Measurements from ENCODE around the gene EML1.
A peak's percentile ranks its signal among the peaks of the same experiment; 100 is the strongest.

Gene EML1

DNA sequence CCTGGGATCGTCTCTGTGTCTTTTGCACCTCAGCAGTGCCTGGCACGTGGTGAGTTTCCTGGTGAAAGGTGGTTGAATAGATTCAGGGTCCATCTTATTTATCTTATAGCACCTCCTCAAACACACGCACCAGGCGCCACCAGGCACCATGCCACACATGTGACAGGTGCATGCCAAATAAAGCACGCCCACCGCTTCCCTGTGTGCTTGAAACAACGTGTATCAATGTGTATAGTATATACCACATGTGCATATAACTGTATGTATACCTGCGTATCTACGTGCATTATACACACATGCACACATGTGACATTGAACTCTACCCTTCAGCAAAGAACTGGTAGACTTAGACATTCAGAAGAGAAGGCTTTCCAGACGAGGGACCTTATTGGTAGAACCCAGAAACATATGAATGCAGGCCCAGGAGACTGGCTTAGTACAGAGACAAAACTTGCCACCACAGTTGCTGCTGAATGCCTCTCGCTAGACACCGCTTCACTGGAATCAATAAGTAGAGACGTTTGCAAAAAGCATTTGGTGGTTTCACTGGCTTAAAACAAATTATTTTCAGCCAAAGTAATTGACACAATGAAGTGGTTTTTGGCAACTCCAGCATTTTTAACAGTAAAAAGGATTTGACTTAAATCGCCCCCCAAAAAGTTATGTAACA, 10.0 kb downstream of the EML1 start:
- no peak overlapping the region for H3K27ac ChIP-seq (ENCODE audit: low read depth, low read length)
- H3K9me3 ChIP-seq (ENCODE audit: control insufficient read depth in 5 of 5, low read length in 5 of 5), result no peaks in the 10 kb centered on the region
- H3K36me3 ChIP-seq (ENCODE audit: control insufficient read depth in 5 of 5, insufficient read depth in 5 of 5, low read length in 5 of 5), result no peaks in the 10 kb centered on the region
- H3K4me1 ChIP-seq (ENCODE audit: control insufficient read depth in 5 of 5, insufficient read depth in 5 of 5, low read length in 5 of 5), result peaks cover 0 to 14% (median 6%) of the 10 kb centered on the region in 5 donors
- H3K27me3 ChIP-seq (ENCODE audit: control insufficient read depth in 5 of 5, insufficient read depth in 4 of 5, low read length in 5 of 5), result no peaks in the 10 kb centered on the region
- H3K9ac ChIP-seq (ENCODE audit: low read length in 5 of 5), result no peak overlapping the region
- no peak overlapping the region for H3K4me3 ChIP-seq (ENCODE audit: low read depth in 1 of 5, low read length in 5 of 5)

DNA sequence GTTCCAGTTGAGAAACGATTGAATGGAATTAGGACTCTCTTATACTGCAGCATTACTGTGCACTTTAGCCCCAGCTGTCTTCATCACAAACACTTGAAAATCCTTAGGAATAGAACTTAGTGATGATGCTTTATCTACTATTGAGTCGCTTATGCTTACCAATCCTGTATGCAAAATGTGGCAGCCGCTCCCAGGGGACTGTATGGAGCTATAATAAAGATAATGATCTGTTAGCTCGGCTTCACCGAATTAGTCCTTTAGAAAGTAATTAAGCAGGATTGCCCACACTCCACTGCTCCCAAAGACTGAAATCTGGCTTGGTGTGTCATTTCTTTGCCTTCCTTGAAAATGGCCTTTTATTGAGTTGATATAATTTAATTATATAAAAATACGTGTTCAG, 10.6 kb downstream of the EML1 start:
- no peak overlapping the region for H3K4me3 ChIP-seq (ENCODE audit: low read depth in 1 of 5, low read length in 5 of 5)
- no peaks in the 10 kb centered on the region for H3K27me3 ChIP-seq (ENCODE audit: control insufficient read depth in 5 of 5, insufficient read depth in 4 of 5, low read length in 5 of 5)
- H3K27ac ChIP-seq (ENCODE audit: low read depth, low read length), result no peak overlapping the region
- H3K9ac ChIP-seq (ENCODE audit: low read length in 5 of 5), result no peak overlapping the region
- H3K4me1 ChIP-seq (ENCODE audit: control insufficient read depth in 5 of 5, insufficient read depth in 5 of 5, low read length in 5 of 5), result peaks cover 1 to 17% (median 9%) of the 10 kb centered on the region in 5 donors
- no peaks in the 10 kb centered on the region for H3K36me3 ChIP-seq (ENCODE audit: control insufficient read depth in 5 of 5, insufficient read depth in 5 of 5, low read length in 5 of 5)
- H3K9me3 ChIP-seq (ENCODE audit: control insufficient read depth in 5 of 5, low read length in 5 of 5), result no peaks in the 10 kb centered on the region

DNA sequence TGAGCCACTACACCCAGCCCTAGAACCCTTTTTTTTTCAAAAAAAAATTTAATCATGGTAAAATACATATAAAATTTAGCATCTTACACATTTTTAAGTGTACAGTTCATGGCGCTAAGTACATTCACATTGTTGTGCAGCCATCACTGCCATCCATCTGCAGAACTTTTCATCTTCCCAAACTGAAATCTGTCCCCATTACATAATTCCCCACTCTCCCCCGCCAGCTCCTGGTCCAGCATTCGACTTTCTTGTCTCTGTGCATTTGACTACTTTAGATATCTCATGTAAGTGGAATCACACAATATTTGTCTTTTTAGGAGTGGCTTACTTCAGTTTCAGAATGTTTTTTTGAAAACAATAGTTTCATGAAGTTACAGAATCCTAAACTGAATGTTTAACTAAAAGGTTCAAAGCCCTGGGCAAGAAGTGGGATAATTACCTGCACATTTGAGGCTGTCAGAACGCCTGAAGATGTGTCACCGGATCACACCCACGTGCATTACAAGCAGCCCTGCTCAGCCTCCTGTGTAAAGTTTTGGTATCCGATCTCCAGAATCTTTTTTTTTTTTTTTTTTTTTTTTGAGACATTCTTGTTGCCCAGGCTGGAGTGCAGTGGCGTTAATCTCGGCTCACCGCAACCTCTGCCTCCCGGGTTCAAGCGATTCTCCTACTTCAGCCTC, 12.7 kb downstream of the EML1 start:
- peaks cover 4 to 33% (median 25%) of the 10 kb centered on the region in 5 donors for H3K4me1 ChIP-seq (ENCODE audit: control insufficient read depth in 5 of 5, insufficient read depth in 5 of 5, low read length in 5 of 5)
- H3K9ac ChIP-seq (ENCODE audit: low read length in 5 of 5), result no peak overlapping the region
- no peaks in the 10 kb centered on the region for H3K27me3 ChIP-seq (ENCODE audit: control insufficient read depth in 5 of 5, insufficient read depth in 4 of 5, low read length in 5 of 5)
- H3K36me3 ChIP-seq (ENCODE audit: control insufficient read depth in 5 of 5, insufficient read depth in 5 of 5, low read length in 5 of 5), result no peaks in the 10 kb centered on the region
- H3K27ac ChIP-seq (ENCODE audit: low read depth, low read length), result no peak overlapping the region
- H3K9me3 ChIP-seq (ENCODE audit: control insufficient read depth in 5 of 5, low read length in 5 of 5), result no peaks in the 10 kb centered on the region
- no peak overlapping the region for H3K4me3 ChIP-seq (ENCODE audit: low read depth in 1 of 5, low read length in 5 of 5)

DNA sequence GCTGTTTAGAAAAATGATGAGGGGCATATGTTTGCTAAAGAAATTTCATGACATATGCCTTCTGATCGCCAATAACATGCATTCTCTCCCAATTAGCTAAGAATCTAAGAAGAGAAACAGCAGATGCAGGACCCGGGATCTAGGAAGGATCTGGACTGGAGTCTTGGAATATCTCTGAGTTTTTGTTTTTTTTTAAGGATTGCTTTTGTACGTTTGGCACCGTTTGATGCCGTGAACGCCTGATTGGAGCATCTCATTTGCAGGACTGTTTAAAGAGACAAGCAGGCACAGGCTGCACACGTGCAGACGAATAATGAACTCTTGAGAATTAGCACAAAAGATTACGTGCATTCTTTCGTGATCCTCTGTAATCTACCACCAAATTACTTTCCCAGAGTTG, 13.6 kb downstream of the EML1 start:
- Histone ChIP-seq H3K27me3 (ENCODE audit: control insufficient read depth in 5 of 5, insufficient read depth in 4 of 5, low read length in 5 of 5) (no peaks in the 10 kb centered on the region), H3K36me3 (ENCODE audit: control insufficient read depth in 5 of 5, insufficient read depth in 5 of 5, low read length in 5 of 5) (no peaks in the 10 kb centered on the region), H3K27ac (ENCODE audit: low read depth, low read length) (no peak overlapping the region), H3K4me1 (ENCODE audit: control insufficient read depth in 5 of 5, insufficient read depth in 5 of 5, low read length in 5 of 5) (peaks cover 4 to 33% (median 25%) of the 10 kb centered on the region in 5 donors), H3K9me3 (ENCODE audit: control insufficient read depth in 5 of 5, low read length in 5 of 5) (no peaks in the 10 kb centered on the region), H3K9ac (ENCODE audit: low read length in 5 of 5) (no peak overlapping the region), H3K4me3 (ENCODE audit: low read depth in 1 of 5, low read length in 5 of 5) (no peak overlapping the region)

DNA sequence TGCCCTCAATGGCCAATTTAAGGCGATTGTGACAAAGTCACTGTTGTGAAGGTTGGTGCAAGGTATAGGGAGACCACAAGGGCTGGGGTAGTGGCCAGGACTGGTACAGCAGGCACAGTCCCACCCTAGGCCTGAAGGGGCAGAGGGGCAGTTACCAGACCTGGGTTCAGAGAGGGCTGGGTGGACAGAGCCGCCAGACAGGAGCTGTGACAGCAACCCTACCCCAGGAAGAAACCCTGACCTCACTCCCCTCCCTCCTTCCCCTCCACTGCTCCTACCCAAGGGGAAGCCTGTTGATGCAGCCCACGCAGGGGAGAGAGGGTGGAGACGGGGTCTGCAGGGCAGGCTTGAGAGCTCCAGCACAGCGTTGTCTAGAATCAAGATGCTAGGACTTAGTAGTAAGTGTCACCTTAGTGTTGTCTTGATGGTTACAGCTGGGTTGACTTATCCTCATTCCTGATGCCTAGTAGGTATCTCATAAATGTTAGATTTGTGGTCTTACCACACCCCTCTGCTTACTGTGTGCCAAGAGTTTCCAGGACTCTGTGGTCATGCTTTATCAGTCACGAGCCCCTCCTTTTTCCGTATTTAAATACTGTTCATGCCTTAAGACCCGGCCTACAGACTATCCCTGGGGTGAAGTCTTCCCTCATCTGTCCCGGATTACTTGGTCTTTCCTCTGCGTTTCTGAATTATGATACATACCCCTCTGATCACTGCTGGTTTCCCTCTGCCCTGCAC, 14.4 kb downstream of the EML1 start:
- H3K9me3 ChIP-seq (ENCODE audit: control insufficient read depth in 5 of 5, low read length in 5 of 5), result no peaks in the 10 kb centered on the region
- H3K36me3 ChIP-seq (ENCODE audit: control insufficient read depth in 5 of 5, insufficient read depth in 5 of 5, low read length in 5 of 5), result no peaks in the 10 kb centered on the region
- H3K27me3 ChIP-seq (ENCODE audit: control insufficient read depth in 5 of 5, insufficient read depth in 4 of 5, low read length in 5 of 5), result no peaks in the 10 kb centered on the region
- no peak overlapping the region for H3K9ac ChIP-seq (ENCODE audit: low read length in 5 of 5)
- peaks cover 4 to 33% (median 25%) of the 10 kb centered on the region in 5 donors for H3K4me1 ChIP-seq (ENCODE audit: control insufficient read depth in 5 of 5, insufficient read depth in 5 of 5, low read length in 5 of 5)
- H3K4me3 ChIP-seq (ENCODE audit: low read depth in 1 of 5, low read length in 5 of 5), result no peak overlapping the region
- peak overlapping the region; percentile 19 for H3K27ac ChIP-seq (ENCODE audit: low read depth, low read length)

DNA sequence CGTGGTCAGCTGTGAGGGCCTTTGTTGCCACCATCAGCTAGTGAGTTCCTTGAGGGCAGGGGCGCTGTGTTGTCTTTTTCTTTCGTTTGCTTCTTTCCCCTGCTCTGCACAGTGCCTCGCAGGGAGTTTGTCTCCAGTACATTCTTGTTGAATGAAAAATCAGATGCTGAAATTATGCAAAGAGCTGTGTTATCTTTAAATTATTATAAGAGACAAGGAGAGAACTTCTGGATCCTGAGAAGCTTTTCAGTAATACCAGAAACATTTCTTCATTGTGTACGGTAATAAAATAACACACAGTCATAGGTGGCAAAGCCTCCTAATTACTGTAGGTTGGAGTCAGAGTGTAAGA, 14.9 kb downstream of the EML1 start:
- no peaks in the 10 kb centered on the region for H3K36me3 ChIP-seq (ENCODE audit: control insufficient read depth in 5 of 5, insufficient read depth in 5 of 5, low read length in 5 of 5)
- no peaks in the 10 kb centered on the region for H3K27me3 ChIP-seq (ENCODE audit: control insufficient read depth in 5 of 5, insufficient read depth in 4 of 5, low read length in 5 of 5)
- H3K9ac ChIP-seq (ENCODE audit: low read length in 5 of 5), result no peak overlapping the region
- peak overlapping the region; percentile 19 for H3K27ac ChIP-seq (ENCODE audit: low read depth, low read length)
- no peak overlapping the region for H3K4me3 ChIP-seq (ENCODE audit: low read depth in 1 of 5, low read length in 5 of 5)
- peaks cover 4 to 33% (median 25%) of the 10 kb centered on the region in 5 donors for H3K4me1 ChIP-seq (ENCODE audit: control insufficient read depth in 5 of 5, insufficient read depth in 5 of 5, low read length in 5 of 5)
- no peaks in the 10 kb centered on the region for H3K9me3 ChIP-seq (ENCODE audit: control insufficient read depth in 5 of 5, low read length in 5 of 5)

DNA sequence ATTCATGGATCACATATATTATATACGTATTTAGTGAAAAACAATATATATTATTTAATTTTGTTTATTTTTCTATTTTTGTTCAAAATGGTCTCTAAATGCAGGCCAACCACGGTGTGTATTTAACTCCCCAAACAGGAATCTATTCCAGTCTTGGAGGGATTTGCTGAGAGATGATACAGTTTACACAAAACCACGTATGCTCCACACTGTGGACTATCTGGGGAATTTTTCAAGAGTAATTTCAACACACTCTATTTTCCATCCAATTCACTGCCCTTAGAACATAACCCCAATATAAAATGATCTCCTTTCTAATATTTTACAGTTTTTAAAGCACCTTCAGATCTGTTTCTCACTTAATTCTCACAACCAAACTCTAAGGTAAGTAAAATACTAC, 15.3 kb downstream of the EML1 start:
- no peak overlapping the region for H3K4me3 ChIP-seq (ENCODE audit: low read depth in 1 of 5, low read length in 5 of 5)
- H3K27ac ChIP-seq (ENCODE audit: low read depth, low read length), result peak overlapping the region; percentile 58
- peaks cover 4 to 33% (median 25%) of the 10 kb centered on the region in 5 donors for H3K4me1 ChIP-seq (ENCODE audit: control insufficient read depth in 5 of 5, insufficient read depth in 5 of 5, low read length in 5 of 5)

DNA sequence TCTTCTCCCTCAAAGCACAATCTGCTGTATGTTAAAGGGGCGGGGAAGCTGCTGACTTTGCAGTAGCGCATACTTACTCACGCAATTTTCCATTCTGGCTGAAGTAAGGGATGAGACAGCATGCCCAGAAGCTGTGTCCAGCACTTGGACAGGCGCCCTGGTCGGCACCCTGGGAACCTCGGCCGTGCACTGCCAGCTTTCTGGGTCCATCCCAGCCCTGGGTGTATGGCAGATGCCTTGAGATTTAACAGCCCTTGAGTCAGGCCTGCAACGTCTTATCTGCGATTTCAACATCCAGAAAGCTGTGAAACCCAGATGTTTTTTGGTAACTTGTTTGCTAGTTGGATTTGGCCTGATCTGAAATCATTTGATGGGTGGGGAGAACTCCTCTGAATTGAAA, 16.1 kb downstream of the EML1 start:
- H3K4me1 ChIP-seq (ENCODE audit: control insufficient read depth in 5 of 5, insufficient read depth in 5 of 5, low read length in 5 of 5), result peaks cover 4 to 33% (median 25%) of the 10 kb centered on the region in 5 donors
- H3K9me3 ChIP-seq (ENCODE audit: control insufficient read depth in 5 of 5, low read length in 5 of 5), result no peaks in the 10 kb centered on the region
- H3K4me3 ChIP-seq (ENCODE audit: low read depth in 1 of 5, low read length in 5 of 5), result no peak overlapping the region
- peak overlapping the region; percentile 72 for H3K27ac ChIP-seq (ENCODE audit: low read depth, low read length)
- H3K36me3 ChIP-seq (ENCODE audit: control insufficient read depth in 5 of 5, insufficient read depth in 5 of 5, low read length in 5 of 5), result no peaks in the 10 kb centered on the region
- H3K27me3 ChIP-seq (ENCODE audit: control insufficient read depth in 5 of 5, insufficient read depth in 4 of 5, low read length in 5 of 5), result no peaks in the 10 kb centered on the region
- H3K9ac ChIP-seq (ENCODE audit: low read length in 5 of 5), result peak overlapping the region in 2 of 5 donors; percentile 27 to 38

More for the DNA sequence above, 15.3 kb downstream of the EML1 start:
- Histone ChIP-seq H3K9ac (ENCODE audit: low read length in 5 of 5) (no peak overlapping the region), H3K27me3 (ENCODE audit: control insufficient read depth in 5 of 5, insufficient read depth in 4 of 5, low read length in 5 of 5) (no peaks in the 10 kb centered on the region), H3K36me3 (ENCODE audit: control insufficient read depth in 5 of 5, insufficient read depth in 5 of 5, low read length in 5 of 5) (no peaks in the 10 kb centered on the region), H3K9me3 (ENCODE audit: control insufficient read depth in 5 of 5, low read length in 5 of 5) (no peaks in the 10 kb centered on the region)

DNA sequence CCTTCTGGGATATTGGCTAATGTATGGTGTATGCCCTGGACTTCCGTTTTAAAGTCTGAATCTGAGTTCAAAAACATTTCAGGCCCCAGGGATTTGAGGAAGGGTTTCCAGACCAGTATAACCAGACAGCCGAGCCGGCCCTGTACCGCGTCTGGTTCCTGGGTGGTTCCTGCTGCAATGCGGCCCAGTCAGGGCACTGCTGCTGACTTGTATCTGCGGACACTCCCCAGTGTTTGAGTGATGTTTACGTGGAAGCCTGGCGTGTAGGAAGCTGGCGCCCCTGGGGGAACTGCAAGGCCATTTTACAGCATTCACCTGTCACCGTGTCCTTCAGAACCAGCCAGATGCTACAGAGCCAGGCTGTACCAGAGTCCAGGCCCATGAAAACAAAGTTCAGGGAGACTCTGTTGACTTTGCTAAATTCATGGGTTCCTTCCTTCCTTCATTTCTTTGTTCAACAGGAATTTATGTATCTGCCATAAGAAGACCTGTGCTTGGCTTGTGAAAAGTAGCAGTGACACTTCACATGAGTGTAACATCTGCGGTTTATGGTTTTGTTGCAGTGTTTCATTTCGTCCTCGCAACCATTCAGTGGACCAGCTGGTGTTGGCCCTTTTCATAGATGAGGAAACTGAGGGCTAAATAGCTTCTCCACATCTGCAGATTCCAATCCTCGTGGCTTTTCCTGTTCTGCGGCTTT, 16.8 kb downstream of the EML1 start:
- Histone ChIP-seq H3K27me3 (ENCODE audit: control insufficient read depth in 5 of 5, insufficient read depth in 4 of 5, low read length in 5 of 5) (no peaks in the 10 kb centered on the region), H3K36me3 (ENCODE audit: control insufficient read depth in 5 of 5, insufficient read depth in 5 of 5, low read length in 5 of 5) (no peaks in the 10 kb centered on the region), H3K4me3 (ENCODE audit: low read depth in 1 of 5, low read length in 5 of 5) (no peak overlapping the region), H3K9me3 (ENCODE audit: control insufficient read depth in 5 of 5, low read length in 5 of 5) (no peaks in the 10 kb centered on the region), H3K9ac (ENCODE audit: low read length in 5 of 5) (peak overlapping the region in 3 of 5 donors; percentile 20 to 44 (median 38)), H3K4me1 (ENCODE audit: control insufficient read depth in 5 of 5, insufficient read depth in 5 of 5, low read length in 5 of 5) (peaks cover 4 to 33% (median 25%) of the 10 kb centered on the region in 5 donors), H3K27ac (ENCODE audit: low read depth, low read length) (peak overlapping the region; percentile 72)

DNA sequence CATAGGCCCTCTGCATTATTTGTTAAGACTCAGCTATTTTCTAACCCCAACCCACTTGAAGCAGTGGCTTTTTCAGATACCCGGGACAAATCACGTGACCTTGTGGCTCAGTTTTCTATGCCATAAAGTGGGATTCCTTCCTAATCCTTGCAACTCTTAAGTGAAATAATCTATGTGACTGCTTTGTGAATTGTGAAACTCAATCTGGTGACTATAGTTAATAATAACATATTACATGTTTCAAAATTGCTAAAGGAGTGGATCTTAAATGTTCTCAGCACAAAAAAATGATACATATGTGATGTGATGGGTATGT, 17.3 kb downstream of the EML1 start:
- no peaks in the 10 kb centered on the region for H3K36me3 ChIP-seq (ENCODE audit: control insufficient read depth in 5 of 5, insufficient read depth in 5 of 5, low read length in 5 of 5)
- H3K9ac ChIP-seq (ENCODE audit: low read length in 5 of 5), result no peak overlapping the region
- H3K27ac ChIP-seq (ENCODE audit: low read depth, low read length), result peak overlapping the region; percentile 72
- H3K27me3 ChIP-seq (ENCODE audit: control insufficient read depth in 5 of 5, insufficient read depth in 4 of 5, low read length in 5 of 5), result no peaks in the 10 kb centered on the region
- H3K4me1 ChIP-seq (ENCODE audit: control insufficient read depth in 5 of 5, insufficient read depth in 5 of 5, low read length in 5 of 5), result peaks cover 4 to 33% (median 25%) of the 10 kb centered on the region in 5 donors
- no peaks in the 10 kb centered on the region for H3K9me3 ChIP-seq (ENCODE audit: control insufficient read depth in 5 of 5, low read length in 5 of 5)
- no peak overlapping the region for H3K4me3 ChIP-seq (ENCODE audit: low read depth in 1 of 5, low read length in 5 of 5)

Data from subcutaneous abdominal adipose tissue (tissue), 5 donors.